Epithelial cell of esophagus (primary cell): ENCODE results near the gene CEP128.

Experiments
- DNase-seq: peaks from one replicate; pipeline ENCODE4 v3.0.0; 2010; ENCODE audit warnings: low read depth
- H3K4me3 ChIP-seq: 2 replicates; pipeline ENCODE4 v1.5.1; 2011; ENCODE audit warnings: mild to moderate bottlenecking, low read length, control low read depth
- CTCF ChIP-seq: IDR thresholded peaks from 2 replicates; pipeline ENCODE4 v1.5.1; 2011; ENCODE audit warnings: low read depth, mild to moderate bottlenecking, low read length, control low read depth, inconsistent platforms; ENCODE audit not compliant: insufficient read depth; ENCODE audit errors: missing control alignments

Gene CEP128

GRCh38 chr14:80538633-80539375 lies 402.7 kb downstream of the CEP128 start:
- no peak for TF ChIP-seq CTCF
- DNase-seq = no peak
- H3K4me3 ChIP-seq = no peak overlapping the region

- no peak for DNase-seq
- H3K4me3 ChIP-seq = no peak overlapping the region
- TF ChIP-seq CTCF = no peak
Observed at GRCh38 chr14:80537626-80538025, 403.9 kb downstream of the CEP128 start.

GRCh38 chr14:80536456-80536855 lies 405.1 kb downstream of the CEP128 start:
- DNase-seq = peak; percentile 31
- H3K4me3 ChIP-seq = no peak overlapping the region
- TF ChIP-seq CTCF = no peak

GRCh38 chr14:80535171-80535570 lies 406.4 kb downstream of the CEP128 start:
- no peak overlapping the region for H3K4me3 ChIP-seq
- TF ChIP-seq CTCF = no peak
- no peak for DNase-seq

GRCh38 chr14:80523518-80524117 lies 417.9 kb downstream of the CEP128 start:
- peak; percentile 15 for DNase-seq
- TF ChIP-seq CTCF = no peak
- H3K4me3 ChIP-seq = no peak overlapping the region

- TF ChIP-seq CTCF = no peak
- peak; percentile 11 for DNase-seq
- H3K4me3 ChIP-seq = no peak overlapping the region
Observed at GRCh38 chr14:80522936-80523335, 418.6 kb downstream of the CEP128 start.

- no peak overlapping the region for H3K4me3 ChIP-seq
- DNase-seq = no peak
- no peak for TF ChIP-seq CTCF
Observed at GRCh38 chr14:80522411-80522810, 419.1 kb downstream of the CEP128 start.
